ENCODE data around the gene HOXD8.
A peak's percentile ranks its signal among the peaks of the same experiment; 100 is the strongest.

DNA sequence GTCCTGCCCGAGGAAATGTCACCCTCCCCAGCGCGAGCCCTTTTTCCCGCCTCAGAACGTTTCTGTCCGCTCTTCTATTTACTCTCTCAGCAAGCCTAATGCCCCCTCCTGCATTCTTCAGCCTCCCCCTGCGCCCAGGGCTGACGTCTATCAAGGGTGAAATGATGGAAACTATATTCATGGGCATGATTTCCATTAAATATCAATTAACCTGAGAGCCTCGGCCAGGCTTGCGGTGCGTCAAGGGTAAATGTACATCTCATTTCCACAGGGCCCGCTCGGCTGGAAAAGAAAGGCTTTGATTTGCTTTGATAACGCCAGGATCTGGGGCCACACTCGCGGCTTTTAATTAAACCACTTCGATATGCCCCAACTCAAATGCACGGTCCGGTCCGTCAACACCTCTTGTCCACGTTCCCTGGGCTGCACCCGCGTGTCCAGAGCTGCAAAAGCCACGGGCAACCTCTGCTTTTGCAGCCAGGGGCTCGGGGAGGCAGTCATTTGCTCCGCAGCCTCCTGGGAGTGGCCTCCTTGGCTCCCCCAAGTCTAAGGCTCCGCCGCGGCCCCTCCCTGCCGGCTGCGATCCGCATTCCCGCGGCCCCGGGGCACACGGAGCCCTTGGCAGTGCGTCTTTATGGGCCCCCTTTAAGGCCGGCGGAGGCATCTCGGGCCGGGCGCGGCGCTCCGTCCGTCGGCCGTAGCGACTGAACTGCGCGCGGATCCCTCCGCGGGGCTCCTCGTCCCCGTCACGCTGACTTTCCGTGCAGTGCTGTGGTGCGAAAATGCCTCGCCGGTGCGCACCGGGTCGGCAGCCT, at the start of gene HOXD8:
- TF ChIP-seq, protein P1, sequence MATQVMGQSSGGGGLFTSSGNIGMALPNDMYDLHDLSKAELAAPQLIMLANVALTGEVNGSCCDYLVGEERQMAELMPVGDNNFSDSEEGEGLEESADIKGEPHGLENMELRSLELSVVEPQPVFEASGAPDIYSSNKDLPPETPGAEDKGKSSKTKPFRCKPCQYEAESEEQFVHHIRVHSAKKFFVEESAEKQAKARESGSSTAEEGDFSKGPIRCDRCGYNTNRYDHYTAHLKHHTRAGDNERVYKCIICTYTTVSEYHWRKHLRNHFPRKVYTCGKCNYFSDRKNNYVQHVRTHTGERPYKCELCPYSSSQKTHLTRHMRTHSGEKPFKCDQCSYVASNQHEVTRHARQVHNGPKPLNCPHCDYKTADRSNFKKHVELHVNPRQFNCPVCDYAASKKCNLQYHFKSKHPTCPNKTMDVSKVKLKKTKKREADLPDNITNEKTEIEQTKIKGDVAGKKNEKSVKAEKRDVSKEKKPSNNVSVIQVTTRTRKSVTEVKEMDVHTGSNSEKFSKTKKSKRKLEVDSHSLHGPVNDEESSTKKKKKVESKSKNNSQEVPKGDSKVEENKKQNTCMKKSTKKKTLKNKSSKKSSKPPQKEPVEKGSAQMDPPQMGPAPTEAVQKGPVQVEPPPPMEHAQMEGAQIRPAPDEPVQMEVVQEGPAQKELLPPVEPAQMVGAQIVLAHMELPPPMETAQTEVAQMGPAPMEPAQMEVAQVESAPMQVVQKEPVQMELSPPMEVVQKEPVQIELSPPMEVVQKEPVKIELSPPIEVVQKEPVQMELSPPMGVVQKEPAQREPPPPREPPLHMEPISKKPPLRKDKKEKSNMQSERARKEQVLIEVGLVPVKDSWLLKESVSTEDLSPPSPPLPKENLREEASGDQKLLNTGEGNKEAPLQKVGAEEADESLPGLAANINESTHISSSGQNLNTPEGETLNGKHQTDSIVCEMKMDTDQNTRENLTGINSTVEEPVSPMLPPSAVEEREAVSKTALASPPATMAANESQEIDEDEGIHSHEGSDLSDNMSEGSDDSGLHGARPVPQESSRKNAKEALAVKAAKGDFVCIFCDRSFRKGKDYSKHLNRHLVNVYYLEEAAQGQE (IDR thresholded peaks at IDR 0.05; ENCODE audit: insufficient read depth in 1 of 2, low read depth in 2 of 2, low read length in 2 of 2): no peak
- TF ChIP-seq SIN3A (IDR thresholded peaks at IDR 0.05; ENCODE audit: borderline replicate concordance, insufficient read depth, low read length) (no peak), POLR2AphosphoS5 (IDR thresholded peaks at IDR 0.05; ENCODE audit: low read depth, low read length) (no peak), TAF1 (IDR thresholded peaks at IDR 0.05; ENCODE audit: borderline replicate concordance, insufficient read depth, low read length) (no peak), FOXP2 (optimal IDR thresholded peaks at IDR 0.05; ENCODE audit: borderline replicate concordance, extremely low read depth, extremely low read length, insufficient read depth) (peak; percentile 88)
